Liver (tissue), 9 donors: ENCODE data around the gene DEK. TPM values are rescaled to one million over a fixed set of nuclear protein-coding genes. Genes with fewer than 3 reads are reported as not detected.

ENCODE experiments used
- DNase-seq: peaks from one replicate; pipeline ENCODE4 v3.0.0-alpha.2; 2017; ENCODE audit warnings: low spot score
- H3K27ac ChIP-seq, 2 donors: one replicate each; pipeline ENCODE4 v1.7.0; 2013; ENCODE audit warnings: inconsistent platforms in 2 of 2, low read length in 2 of 2, control low read depth in 1 of 2, low read depth in 1 of 2, mild to moderate bottlenecking in 1 of 2
- H3K27me3 ChIP-seq, 4 donors: one replicate each; pipeline versions ENCODE4 v1.6.1 to v1.7.0; 2013; ENCODE audit warnings: low read length in 3 of 4, inconsistent platforms in 1 of 4, mild to moderate bottlenecking in 1 of 4, moderate library complexity in 1 of 4; ENCODE audit not compliant: control insufficient read depth in 4 of 4, insufficient read depth in 4 of 4
- H3K36me3 ChIP-seq, 4 donors: one replicate each; pipeline versions ENCODE4 v1.6.1 to v1.7.0; 2013; ENCODE audit warnings: low read length in 3 of 4, mild to moderate bottlenecking in 3 of 4, low read depth in 1 of 4, moderate library complexity in 1 of 4; ENCODE audit not compliant: control insufficient read depth in 4 of 4, insufficient read depth in 3 of 4
- H3K4me1 ChIP-seq, 4 donors: one replicate each; pipeline versions ENCODE4 v1.6.1 to v1.7.0; 2013; ENCODE audit warnings: low read length in 3 of 4, mild to moderate bottlenecking in 3 of 4, moderate library complexity in 1 of 4; ENCODE audit not compliant: control insufficient read depth in 4 of 4, insufficient read depth in 4 of 4
- H3K4me3 ChIP-seq, 3 donors: one replicate each; pipeline versions ENCODE4 v1.6.1 to v1.7.0; 2013; ENCODE audit warnings: low read length in 3 of 3, control low read depth in 1 of 3, low read depth in 1 of 3, mild to moderate bottlenecking in 1 of 3
- H3K9ac ChIP-seq, 2 donors: one replicate each; pipeline ENCODE4 v1.7.0; 2013; ENCODE audit warnings: low read length in 2 of 2, mild to moderate bottlenecking in 2 of 2, moderate library complexity in 2 of 2, control low read depth in 1 of 2, low read depth in 1 of 2
- H3K9me3 ChIP-seq, 4 donors: one replicate each; pipeline versions ENCODE4 v1.6.1 to v1.7.0; 2013; ENCODE audit warnings: low read length in 3 of 4; ENCODE audit not compliant: control insufficient read depth in 4 of 4
- EGR1 ChIP-seq, 2 donors: IDR thresholded peaks; 2 replicates each; pipeline ENCODE4 v1.6.1; 2016 to 2018; ENCODE audit warnings: antibody characterized with exemption in 2 of 2, low read depth in 2 of 2
- FOXA1 ChIP-seq: IDR thresholded peaks from 2 replicates; pipeline ENCODE4 v1.6.1; 2016; ENCODE audit warnings: antibody characterized with exemption
- FOXA2 ChIP-seq: IDR thresholded peaks from 2 replicates; pipeline ENCODE4 v1.6.1; 2016; ENCODE audit warnings: antibody characterized with exemption
- GABPA ChIP-seq, 2 donors: IDR thresholded peaks in 1 of 2; conservative IDR thresholded peaks in 1 of 2; 2 replicates each; pipeline ENCODE4 v1.6.1; 2016; ENCODE audit warnings: antibody characterized with exemption in 2 of 2, mild to moderate bottlenecking in 1 of 2, moderate library complexity in 1 of 2
- HNF4A ChIP-seq, 2 donors: conservative IDR thresholded peaks; 2 replicates each; pipeline ENCODE4 v1.6.1; 2016; ENCODE audit warnings: antibody characterized with exemption in 2 of 2, mild to moderate bottlenecking in 2 of 2
- HNF4G ChIP-seq: IDR thresholded peaks from 2 replicates; pipeline ENCODE4 v1.6.1; 2016; ENCODE audit warnings: antibody characterized with exemption
- JUND ChIP-seq, 2 donors: IDR thresholded peaks; 2 replicates each; pipeline ENCODE4 v1.6.1; 2016; ENCODE audit warnings: antibody characterized with exemption in 2 of 2
- NR2F2 ChIP-seq: IDR thresholded peaks from 2 replicates; pipeline ENCODE4 v1.6.1; 2016; ENCODE audit warnings: antibody characterized with exemption
- RAD21 ChIP-seq, 2 donors: IDR thresholded peaks; 2 replicates each; pipeline ENCODE4 v1.6.1; 2016; ENCODE audit warnings: antibody characterized with exemption in 2 of 2, mild to moderate bottlenecking in 2 of 2
- RXRA ChIP-seq, 2 donors: IDR thresholded peaks; 2 replicates each; pipeline ENCODE4 v1.6.1; 2017 to 2018; ENCODE audit warnings: antibody characterized with exemption in 2 of 2, mild to moderate bottlenecking in 1 of 2
- SP1 ChIP-seq: IDR thresholded peaks from 2 replicates; pipeline ENCODE4 v1.6.1; 2018; ENCODE audit warnings: antibody characterized with exemption, mild to moderate bottlenecking
- TAF1 ChIP-seq: conservative IDR thresholded peaks from 2 replicates; pipeline ENCODE4 v1.6.1; 2016; ENCODE audit warnings: antibody characterized with exemption, mild to moderate bottlenecking
- YY1 ChIP-seq: IDR thresholded peaks from 2 replicates; pipeline ENCODE4 v1.6.1; 2016; ENCODE audit warnings: antibody characterized with exemption, mild to moderate bottlenecking
- WGBS: extraction: QIAGEN DNeasy Blood & Tissue Kit; methylation state at CpG from one replicate; pipeline ENCODE4 v1.1.7; 2013; 5-methylcytosine and 5-hydroxymethylcytosine counted together
- polyA plus RNA-seq, 2 donors: library from polyadenylated mRNA; stranded (reverse) in 1 of 2; unstranded in 1 of 2; fragments of 200-250 nt in 1 of 2; fragments of >200 nt in 1 of 2; fragmentation: Nextera tagmentation in 1 of 2; extraction: Ambion mirVana in 1 of 2; gene quantifications; one replicate each; pipeline versions ENCODE4 v1.2.1 to v1.2.3, GENCODE V29; 2013 to 2015
- total RNA-seq, 2 donors: library from RNA; depleted of rRNA; stranded (reverse); fragments of >200 nt; gene quantifications; one replicate each; pipeline ENCODE4 v1.2.3, GENCODE V29; 2014
- TF ChIP-seq, protein P1 (sequence below): IDR thresholded peaks from 2 replicates; pipeline ENCODE4 v1.6.1; 2016; ENCODE audit warnings: antibody characterized with exemption
- TF ChIP-seq, protein P2 (sequence below): IDR thresholded peaks from 2 replicates; pipeline ENCODE4 v1.6.1; 2016; ENCODE audit warnings: antibody characterized with exemption
- donor health status: healthy.
- donor health status: healthy.
- donor health status: healthy.
- donor health status: healthy.
- donor health status: healthy.

The DEK gene
- total and polyA plus RNA-seq, 4 donors: 19.7 to 92.6 (median 26.8) TPM

DNA sequence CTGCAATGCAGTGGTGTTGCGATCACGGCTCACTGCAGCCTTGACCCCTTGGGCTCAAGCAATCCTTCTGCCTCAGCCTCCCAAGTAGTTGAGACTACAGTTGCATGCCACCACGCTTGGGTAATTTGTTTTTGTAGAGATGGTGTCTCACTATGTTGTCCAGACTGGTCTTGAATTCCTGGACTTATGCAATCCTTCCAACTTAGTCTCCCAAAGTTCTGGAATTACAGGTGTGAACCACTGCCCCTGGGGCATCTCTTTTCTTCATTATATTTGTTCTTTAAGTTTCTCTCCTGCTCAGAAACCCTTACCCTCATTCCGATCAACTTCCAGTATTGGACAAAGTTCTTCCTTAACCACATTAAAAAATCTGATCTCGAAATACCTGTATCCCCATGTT is 44.7 kb upstream of the DEK start:
- no peak overlapping the region for H3K27ac ChIP-seq
- 93% methylated on average over 5 of the region's 5 CpGs for WGBS
- no peak for DNase-seq
- H3K27me3 ChIP-seq: no peaks in the 10 kb centered on the region
- H3K9ac ChIP-seq: no peak overlapping the region
- no peaks in the 10 kb centered on the region for H3K9me3 ChIP-seq
- TF ChIP-seq, protein P1, sequence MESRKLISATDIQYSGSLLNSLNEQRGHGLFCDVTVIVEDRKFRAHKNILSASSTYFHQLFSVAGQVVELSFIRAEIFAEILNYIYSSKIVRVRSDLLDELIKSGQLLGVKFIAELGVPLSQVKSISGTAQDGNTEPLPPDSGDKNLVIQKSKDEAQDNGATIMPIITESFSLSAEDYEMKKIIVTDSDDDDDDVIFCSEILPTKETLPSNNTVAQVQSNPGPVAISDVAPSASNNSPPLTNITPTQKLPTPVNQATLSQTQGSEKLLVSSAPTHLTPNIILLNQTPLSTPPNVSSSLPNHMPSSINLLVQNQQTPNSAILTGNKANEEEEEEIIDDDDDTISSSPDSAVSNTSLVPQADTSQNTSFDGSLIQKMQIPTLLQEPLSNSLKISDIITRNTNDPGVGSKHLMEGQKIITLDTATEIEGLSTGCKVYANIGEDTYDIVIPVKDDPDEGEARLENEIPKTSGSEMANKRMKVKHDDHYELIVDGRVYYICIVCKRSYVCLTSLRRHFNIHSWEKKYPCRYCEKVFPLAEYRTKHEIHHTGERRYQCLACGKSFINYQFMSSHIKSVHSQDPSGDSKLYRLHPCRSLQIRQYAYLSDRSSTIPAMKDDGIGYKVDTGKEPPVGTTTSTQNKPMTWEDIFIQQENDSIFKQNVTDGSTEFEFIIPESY: no peak
- TF ChIP-seq NR2F2 (no peak), SP1 (no peak), FOXA1 (no peak), RAD21 (IDR thresholded peaks at IDR 0.05) (no peak), TAF1 (no peak)
- no peak overlapping the region for H3K4me3 ChIP-seq
- peaks cover 0 to under 1% (median under 1%) of the 10 kb centered on the region in 4 donors for H3K4me1 ChIP-seq
- H3K36me3 ChIP-seq: no peaks in the 10 kb centered on the region

DNA sequence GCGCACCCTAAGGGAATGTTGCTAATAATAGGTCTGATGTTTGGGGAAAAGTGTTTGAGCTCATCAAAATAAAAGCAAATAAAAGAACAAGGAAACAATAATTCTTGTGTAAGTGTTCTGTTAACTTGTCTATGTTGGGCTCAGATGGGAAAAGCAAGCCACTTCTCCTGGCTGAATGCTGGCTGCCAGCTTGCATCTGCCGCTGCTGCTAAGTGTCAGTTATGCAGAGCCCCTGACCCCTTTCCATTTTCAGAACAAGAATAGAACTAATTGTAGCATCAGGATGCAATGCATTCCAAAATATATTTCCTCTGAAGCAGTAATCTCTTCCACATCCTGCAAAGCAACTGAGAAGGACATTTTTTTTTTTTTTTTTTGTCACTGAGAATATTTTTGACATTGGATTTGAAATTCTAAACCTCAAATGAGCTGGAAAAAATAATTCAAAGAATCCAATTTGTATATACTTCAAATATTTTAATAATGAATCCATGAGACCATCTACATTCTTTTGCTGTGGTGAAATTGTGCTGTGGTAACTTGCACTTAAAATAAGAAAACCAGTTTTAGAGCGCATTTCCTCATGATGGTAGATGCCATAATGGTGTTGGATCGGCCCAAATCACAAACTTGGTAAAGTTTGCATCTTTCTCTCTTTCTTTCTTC is 43.9 kb upstream of the DEK start:
- Histone ChIP-seq H3K4me1 (no peaks in the 10 kb centered on the region), H3K36me3 (no peaks in the 10 kb centered on the region), H3K9ac (no peak overlapping the region), H3K9me3 (no peaks in the 10 kb centered on the region), H3K27me3 (no peaks in the 10 kb centered on the region), H3K4me3 (no peak overlapping the region), H3K27ac (no peak overlapping the region)
- DNase-seq: no peak
- TF ChIP-seq RAD21 (IDR thresholded peaks at IDR 0.05) (no peak), JUND (IDR thresholded peaks at IDR 0.05) (no peak), YY1 (no peak), FOXA2 (no peak)
- 82% methylated on average over 4 of the region's 4 CpGs for WGBS

DNA sequence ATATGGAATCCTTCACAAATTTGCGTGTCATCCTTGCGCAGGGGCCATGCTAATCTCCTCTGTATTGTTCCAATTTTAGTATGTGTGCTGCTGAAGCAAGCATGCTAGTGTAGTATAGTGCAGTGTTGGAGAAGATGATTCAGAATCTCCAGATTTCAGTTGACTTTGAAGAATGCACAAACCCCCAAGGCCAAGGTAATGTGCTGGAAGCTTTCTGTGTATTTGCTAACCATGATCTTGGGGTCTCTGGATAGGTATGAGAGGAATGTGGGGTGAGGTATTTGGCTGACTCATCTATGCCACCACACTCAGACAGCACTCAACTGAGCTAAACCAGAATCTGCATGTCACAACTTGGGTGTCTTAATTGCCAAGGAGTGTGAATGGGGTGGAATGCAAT is 42.6 kb upstream of the DEK start:
- 96% methylated on average over 2 of the region's 2 CpGs for WGBS
- Histone ChIP-seq H3K9me3 (no peaks in the 10 kb centered on the region), H3K4me1 (no peaks in the 10 kb centered on the region), H3K4me3 (no peak overlapping the region), H3K9ac (no peak overlapping the region), H3K27ac (no peak overlapping the region), H3K36me3 (no peaks in the 10 kb centered on the region), H3K27me3 (no peaks in the 10 kb centered on the region)
- no peak for DNase-seq
- TF ChIP-seq HNF4G: no peak
- TF ChIP-seq RAD21 (IDR thresholded peaks at IDR 0.05): no peak
- no peak for TF ChIP-seq SP1
- TF ChIP-seq EGR1 (IDR thresholded peaks at IDR 0.05; ENCODE audit: low read depth in 2 of 2): no peak
- TF ChIP-seq FOXA1: no peak
- TF ChIP-seq HNF4A (conservative IDR thresholded peaks at IDR 0.05): no peak
- no peak for TF ChIP-seq TAF1
- TF ChIP-seq YY1: no peak
- no peak for TF ChIP-seq FOXA2
- TF ChIP-seq JUND (IDR thresholded peaks at IDR 0.05): no peak
- no peak for TF ChIP-seq RXRA (IDR thresholded peaks at IDR 0.05)
- no peak for TF ChIP-seq NR2F2
- no peak for TF ChIP-seq GABPA (IDR thresholded peaks at IDR 0.05 in 1 of 2, conservative IDR thresholded peaks at IDR 0.05 in 1 of 2)
- TF ChIP-seq, protein P2, sequence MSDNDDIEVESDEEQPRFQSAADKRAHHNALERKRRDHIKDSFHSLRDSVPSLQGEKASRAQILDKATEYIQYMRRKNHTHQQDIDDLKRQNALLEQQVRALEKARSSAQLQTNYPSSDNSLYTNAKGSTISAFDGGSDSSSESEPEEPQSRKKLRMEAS: no peak
